Inflammatory macrophage (primary cell): ENCODE results near the gene CHMP6.

Experiments
- DNase-seq, 2 donors: peaks; one replicate each; pipeline ENCODE4 v3.0.0-alpha.2; 2020 to 2022

Gene CHMP6

DNA sequence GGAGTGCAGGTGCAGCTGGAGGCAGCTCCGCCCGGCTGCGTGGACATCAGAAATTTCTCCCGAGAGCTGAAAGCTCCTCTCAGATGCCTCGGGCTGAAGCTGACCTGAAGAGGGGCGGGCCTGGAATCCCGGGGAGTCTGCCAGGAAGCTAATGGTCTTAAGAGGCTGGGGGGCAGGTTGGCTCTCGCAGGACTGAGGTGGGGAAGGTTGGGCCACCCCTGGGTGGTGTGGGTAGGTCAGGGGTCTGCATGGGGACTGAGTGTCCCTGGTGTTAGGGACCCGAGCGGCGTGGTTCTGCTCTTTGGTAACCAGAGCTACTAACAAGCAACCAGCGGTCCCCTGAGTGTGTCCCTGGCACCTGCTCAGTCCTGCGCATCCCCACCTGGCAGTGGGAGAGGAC lies 3.5 kb downstream of the CHMP6 start:
- DNase-seq: no peak

DNA sequence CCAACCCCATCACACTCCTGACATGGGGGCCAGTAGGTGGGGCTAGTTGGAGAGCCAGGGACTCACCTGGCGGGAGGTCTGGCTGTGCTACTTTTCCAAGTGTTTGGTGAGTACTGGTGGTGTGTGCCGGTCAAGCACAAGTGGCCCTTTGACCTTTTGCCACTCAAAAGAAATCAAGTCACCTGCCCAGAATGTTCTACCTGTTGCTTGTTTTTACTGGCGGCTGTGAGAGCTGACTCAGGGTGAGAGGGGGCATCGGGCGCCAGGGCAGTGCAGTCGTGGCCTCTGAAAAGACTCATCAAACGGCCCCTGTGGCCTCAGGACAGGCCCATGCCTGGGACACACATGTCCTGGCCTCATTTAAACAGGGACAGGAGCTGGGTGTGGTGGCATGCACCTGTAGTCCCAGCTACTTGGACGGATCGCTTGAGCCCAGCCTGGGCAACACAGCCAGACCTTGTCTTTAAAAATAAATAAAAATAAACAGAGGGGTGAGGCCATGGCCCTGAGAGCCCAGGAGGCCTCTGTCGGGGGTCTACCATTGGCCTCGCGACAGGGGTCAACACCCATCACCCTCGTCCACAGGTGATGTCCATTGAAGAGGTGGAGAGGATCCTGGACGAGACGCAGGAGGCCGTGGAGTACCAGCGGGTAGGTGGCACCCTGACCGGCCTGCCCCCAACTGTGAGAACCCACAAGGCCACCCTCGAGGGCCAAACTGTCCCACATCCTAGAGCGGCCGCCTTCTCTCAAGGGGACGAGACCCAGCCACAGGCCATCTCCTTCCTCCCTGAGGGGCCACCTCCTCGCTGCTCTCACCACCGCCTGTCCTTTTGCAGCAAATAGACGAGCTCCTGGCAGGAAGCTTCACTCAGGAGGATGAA lies 5.0 kb downstream of the CHMP6 start:
- no peak for DNase-seq

DNA sequence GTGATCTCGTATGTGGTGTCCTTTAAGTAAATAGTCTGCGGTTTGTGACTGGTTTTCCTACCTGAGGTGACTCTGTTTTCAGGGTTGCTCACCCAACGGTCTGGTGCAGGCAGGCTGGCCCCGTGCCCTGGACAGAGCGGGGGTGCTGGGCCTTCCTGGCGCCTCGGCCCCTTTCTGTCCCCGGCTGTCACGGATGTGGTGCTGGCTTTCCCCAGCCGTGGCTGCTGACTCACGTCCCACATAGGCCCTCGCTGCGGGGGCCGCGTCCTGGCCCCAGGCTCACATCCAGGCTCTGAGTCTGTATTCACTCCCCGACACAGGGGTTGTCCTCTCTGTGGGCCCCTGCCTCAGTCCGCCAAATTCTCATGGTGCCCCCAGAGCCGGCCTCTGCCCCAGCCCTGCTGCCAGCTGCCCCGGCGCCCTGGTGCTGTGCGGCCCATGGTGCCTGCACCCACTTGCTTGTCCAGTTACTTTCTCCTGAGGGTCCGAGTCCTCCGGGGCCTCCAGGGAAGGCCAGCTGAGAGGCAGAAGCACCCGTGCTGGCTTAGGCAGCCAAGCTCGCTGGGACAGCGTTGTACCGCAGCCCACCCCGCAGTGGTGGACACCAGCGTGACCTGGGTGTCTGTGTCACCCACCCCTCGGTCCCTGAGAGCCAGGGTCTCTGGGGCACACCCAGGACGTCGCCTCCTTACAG lies 5.9 kb downstream of the CHMP6 start:
- no peak for DNase-seq

DNA sequence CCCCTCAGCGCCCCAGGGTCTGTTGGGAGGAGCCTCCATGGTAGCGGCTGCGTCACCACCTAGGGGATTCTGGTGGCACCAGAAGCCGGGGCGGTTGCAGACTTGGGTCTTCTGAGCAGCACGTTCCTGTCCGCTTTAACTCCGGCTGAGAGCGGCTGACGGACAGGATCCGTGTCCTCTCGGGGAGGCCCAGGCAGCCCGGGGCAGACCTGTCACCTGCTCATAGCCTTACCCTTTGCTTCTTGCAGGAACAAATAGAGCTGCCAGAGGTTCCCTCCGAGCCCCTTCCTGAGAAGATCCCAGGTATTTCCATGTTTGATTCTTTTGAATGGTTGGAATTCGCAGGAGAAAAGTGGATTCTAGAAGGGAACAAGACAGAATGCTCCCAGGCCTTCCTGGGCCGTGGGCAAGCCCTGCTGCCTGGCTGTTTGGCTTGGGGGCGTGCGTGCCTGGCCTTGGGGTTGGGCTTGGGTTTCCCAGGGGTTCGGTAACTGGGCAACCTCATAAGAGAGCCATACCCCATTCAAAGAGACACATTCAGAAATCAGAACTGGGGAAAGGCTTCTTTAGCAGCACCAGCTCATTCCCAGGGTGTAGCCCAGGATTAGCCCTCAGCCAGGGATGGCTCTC lies 6.6 kb downstream of the CHMP6 start:
- no peak for DNase-seq

DNA sequence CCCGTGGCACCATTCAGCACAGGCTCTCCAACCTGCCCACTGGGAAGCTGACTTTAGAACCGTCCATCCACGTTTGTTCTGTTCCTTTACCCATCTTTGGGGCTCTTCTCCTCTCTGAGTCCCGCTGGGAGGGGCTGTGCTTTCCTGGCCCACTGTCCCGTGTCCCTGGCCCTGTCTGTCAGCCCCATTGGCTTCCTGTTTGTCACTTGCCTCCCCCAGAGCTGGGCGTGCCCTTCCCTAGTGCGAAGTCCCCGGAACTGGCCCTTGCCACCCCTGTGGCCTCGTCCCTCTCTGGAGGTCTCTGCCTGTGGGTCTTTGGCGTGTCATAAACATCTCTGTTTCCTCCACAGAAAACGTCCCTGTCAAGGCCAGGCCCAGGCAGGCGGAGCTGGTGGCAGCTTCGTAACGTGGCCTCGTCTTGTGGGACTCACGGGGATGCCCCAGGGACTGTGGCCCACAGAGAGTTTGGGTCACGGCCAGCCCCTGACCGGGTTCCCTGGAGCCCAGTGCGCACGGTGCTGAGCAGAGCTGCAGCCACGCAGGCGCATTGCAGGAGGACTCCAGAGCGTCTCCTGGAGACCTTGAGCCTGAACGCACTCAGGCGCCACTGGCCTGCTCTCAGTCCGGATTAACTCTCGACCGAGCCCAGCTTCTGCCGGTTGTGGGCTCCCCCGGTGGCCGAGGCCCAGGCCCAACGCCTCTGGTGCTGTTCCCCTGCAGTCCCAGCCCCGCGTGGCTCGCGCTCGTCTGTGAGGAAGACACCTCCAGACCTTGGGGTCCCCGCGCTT lies 7.3 kb downstream of the CHMP6 start:
- no peak for DNase-seq

DNA sequence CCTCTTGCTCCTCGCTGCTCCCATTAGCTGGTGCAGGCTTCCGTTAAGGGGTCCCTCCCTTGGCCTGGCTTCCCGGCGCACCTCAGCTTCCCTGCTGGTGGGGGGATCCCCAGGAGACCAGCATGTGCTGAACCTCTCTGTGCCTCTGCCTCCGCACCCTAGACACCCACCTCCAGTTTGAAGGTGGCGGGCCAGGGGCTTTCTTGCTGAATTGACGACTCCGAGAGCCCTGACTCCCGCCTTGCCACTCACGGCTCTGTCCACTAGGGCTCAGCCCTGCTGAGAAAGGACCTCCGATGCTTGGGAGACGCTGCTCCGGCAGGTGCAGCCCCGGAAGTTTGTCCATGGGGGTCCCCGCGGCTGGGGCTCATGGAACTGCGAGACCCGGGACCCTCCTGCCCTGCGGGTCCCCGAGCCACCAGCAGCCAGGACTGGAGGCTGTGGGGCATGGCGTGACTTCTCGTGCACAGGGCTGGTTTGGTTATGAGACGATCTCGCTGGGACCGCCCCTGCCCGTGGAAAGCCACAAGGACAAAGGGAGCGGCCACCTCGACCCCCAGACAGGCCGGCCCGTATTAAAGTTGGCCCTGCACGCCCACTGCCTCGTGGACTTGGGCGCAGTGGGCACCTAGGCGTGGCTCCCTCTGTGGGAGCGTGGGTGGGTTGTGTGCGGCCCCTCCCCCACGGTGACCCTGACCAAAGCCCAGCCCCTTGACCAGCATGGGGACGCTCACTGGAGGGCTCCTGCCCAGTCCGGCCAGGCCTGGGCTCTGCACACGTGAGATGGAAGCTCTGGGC lies 8.1 kb downstream of the CHMP6 start:
- no peak for DNase-seq

DNA sequence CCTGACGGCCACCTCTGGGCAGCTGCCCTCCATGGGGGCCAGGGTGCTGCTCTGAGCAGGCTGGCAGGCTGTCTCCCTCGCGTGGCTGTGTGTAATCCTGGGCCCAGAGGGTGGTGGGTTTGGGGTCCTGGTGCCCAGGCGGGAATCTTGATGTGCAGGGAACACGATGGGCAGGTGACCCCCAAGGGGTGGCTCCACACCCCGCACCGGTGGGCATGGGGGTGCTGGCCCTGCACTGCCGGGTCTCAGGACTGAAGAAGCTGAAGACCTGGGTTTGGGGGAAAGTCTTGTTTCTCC lies 8.6 kb downstream of the CHMP6 start:
- DNase-seq: no peak

DNA sequence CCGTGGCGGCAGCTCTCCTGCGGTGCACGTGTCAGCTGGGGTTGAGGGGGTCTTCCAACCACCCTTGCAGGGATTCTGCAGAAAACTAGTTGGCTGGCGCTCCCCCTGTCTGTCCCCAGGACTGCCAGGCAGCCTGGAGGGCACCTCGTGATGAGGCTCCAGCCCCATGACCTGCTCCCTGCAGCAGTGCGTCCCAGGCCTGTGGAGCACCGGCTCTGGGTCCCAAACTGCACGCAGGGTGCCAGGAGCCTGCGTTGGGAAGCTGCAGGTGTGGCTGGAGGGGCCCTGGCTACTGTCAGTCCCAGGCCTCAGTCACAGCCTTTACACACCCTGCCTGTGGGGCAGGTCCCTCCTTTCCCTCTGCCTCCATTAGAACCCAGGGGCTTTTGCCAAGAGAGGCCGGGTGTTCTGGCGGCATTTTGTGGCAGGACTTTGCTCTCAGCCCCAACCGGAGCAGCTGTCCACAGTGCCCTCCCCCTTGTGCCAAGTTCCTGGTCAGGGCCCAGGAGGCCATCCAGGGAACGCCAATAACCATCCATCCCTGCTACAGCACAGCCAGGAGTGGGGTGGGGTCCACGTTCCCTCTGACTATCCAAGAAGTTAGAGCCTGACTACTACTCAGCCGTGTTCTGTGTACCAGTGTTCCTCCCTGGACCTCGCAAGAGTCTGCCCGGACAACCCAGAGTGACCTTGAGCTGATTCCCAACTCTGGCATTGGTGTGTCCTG lies 9.2 kb downstream of the CHMP6 start:
- no peak for DNase-seq

DNA sequence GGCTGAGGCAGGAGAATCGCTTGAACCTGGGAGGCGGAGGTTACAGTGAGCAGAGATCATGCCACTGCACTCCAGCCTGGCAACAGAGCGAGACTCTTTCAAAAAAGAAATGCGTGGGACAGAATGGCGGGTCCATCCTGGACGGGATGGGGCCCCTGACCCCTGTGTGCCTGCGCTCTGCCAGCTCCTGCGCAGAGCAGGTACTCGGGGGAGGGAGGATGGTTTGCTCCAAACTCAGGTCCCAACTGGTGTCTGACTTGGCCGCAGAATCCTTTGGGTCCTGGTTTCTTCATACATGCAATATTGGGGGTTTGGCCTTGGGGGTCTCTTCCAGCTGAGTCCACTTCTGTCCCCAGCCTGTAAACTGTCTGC lies 10.4 kb downstream of the CHMP6 start:
- no peak for DNase-seq

DNA sequence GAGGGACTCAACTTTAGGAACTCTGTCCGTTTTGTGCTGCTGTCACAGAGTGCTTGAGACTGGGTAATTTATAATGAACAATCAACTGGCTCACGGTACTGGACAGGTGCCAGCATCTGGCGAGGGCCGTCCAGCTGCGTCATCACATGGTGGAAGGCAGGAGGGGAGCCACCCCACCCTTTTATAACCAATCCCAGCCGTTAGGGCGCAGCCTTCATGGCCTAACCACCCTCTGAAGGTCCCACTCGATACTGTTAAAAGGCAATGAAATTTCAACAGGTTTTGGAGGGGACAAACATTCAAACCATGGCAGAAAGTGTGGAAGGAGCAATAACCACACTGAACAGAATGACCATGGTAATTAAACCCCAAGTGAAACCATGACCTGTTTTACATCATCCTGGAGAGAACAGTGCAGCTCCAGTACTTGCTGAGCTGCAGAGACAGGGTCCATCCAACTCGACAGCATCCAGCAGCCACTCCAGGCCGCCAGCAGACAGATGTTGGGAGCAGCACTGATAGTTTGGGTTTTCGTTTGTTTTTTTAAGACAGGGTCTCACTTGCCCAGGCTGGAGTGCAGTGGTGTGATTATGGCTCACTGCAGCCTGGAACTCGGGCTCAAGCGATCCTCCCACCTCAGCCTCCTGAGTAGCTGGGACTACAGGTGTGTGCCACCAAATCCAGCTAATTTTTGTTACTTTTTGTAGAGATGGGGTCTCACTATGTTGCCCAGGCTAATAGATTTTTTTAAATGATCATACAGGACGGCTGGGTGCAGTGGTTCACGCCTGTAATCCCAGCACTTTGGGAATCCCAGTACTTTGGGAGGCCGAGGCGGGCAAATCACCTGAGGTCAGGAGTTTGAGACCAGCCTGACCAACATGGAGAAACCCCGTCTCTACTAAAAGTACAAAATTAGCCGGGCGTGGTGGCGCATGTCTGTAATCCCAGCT lies 11.0 kb downstream of the CHMP6 start:
- no peak for DNase-seq

DNA sequence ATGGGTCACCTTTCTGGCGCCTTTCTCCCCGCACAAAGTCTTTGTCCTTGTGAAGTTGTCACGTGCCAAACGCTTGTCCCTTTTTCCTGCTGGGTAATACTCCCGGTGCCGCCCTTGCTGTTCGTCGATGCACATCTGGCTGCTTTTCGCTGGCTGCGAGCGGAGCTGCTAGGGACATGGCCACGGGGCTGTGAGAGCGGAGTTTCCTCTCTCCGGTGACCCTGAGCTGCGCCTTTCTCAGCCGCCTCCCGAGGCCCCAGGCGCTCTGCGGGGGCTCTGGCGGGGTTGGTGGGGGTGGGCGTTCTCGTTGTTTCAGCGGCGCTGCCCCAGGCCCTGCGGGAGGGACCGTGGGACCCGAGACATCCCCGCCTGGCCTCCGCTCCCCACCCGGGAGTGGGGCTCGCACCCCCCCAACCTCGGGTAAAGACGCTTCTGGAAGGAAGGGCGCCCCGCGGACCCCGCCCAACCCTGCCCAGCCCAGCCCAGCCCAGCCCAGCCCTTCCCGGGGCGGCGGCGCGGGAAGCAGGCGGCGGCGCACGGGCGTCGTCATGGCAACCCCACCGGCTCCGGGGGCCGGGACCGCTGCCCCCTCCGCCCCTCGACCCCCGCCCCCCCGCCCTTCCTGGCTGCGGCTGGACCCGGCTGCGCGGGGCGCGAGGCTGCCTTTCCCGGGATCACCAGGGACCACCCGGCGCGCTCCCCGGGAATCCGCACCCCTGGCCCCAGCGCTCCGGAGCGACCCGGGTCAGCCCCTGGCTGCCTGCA lies 12.3 kb downstream of the CHMP6 start:
- no peak for DNase-seq

DNA sequence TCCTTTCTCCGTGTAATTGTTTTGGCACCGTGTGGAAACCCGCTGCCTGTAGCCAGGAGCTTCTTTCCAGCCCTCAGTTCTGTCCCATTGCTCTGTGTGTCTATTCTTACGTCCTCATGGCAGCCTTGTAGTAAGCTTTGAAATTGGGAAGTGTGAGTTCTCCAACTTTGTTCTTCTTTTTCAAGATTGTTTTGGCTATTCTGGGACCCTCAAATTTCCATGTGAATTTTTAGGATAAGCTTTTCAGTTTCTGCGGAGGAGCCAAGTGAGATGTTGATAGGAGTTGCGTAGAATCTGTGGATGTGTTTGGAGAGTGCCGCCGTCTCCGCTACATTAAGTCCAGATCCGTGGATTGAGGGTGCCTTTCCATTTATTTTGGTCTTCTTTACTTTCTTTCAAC lies 15.2 kb downstream of the CHMP6 start:
- peak; percentile 15 to 37 for DNase-seq

DNA sequence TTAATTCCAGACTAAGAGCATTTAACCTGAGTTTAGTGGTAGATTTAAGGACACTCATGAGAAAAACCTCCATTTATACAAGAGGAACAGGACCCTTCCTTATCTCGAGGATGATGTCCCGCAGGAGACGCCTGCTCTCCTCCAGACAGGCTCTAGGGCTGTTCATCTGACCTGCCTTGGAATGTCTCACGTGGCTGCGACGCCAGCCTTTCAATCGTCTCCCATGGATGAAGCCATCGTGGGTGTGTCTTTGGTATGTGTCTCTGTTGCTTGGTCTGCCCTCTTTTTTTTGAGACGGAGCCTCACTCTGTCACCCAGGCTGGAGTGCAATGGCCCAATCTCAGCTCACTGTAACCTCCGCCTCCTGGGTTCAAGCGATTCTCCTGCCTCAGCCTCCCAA lies 16.5 kb downstream of the CHMP6 start:
- no peak for DNase-seq

DNA sequence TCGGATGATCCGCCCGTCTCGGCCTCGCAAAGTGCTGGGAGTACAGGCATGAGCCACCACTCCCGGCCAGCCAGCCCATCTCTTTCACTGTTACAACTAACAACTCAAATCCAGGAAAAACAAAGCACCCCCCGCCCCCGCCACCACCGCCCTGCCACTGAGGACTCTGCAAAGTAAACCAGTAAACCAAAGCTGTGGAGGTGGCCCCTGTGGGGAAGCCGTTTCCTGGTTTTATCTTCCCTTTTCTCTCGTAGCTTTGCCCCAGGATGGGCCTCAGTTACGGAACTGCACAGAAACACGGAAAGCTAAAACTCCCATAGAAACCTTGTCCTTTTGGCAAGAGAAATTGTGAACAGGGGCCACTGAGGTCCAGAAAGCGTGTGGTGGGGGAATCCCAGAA lies 17.5 kb downstream of the CHMP6 start:
- peak; percentile 54 to 77 for DNase-seq

DNA sequence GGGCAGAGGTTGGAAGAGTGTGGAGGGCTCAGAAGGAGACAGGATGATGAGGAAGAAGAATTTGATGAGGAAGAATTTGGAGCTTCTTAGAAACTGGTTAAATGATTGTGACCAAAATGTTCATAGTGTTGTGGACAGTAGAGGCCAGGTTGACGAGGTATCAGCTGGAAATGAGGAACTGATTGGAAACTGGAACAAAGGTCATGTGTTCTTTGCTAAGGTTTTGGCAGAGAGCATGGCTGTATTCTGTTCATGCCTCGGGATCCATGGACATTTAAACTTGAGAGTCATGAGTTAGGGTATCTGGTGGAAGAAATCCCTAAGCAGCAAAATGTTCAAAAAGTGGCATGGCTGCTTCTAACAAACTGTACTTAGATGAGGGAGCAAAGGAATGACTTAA lies 19.3 kb downstream of the CHMP6 start:
- no peak for DNase-seq

DNA sequence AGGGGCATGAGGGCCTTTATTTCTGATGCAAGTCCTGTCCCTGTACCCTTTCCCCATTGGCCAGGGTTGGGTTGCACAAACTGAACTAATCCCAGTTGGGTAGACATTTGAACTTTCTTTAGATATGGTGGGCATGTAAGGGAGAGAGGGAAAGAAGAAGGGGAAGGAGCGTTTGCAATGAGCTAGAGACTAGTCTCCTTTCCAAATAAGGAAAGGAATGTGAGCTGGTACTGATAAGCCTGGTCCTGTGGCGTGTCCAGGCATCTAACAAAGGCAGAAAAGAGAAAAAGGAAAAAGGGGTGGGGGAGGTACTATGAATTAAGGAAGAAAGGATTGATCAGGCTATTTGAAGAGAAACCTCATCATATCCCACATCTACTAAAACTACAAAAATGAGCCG lies 20.3 kb downstream of the CHMP6 start:
- no peak for DNase-seq

DNA sequence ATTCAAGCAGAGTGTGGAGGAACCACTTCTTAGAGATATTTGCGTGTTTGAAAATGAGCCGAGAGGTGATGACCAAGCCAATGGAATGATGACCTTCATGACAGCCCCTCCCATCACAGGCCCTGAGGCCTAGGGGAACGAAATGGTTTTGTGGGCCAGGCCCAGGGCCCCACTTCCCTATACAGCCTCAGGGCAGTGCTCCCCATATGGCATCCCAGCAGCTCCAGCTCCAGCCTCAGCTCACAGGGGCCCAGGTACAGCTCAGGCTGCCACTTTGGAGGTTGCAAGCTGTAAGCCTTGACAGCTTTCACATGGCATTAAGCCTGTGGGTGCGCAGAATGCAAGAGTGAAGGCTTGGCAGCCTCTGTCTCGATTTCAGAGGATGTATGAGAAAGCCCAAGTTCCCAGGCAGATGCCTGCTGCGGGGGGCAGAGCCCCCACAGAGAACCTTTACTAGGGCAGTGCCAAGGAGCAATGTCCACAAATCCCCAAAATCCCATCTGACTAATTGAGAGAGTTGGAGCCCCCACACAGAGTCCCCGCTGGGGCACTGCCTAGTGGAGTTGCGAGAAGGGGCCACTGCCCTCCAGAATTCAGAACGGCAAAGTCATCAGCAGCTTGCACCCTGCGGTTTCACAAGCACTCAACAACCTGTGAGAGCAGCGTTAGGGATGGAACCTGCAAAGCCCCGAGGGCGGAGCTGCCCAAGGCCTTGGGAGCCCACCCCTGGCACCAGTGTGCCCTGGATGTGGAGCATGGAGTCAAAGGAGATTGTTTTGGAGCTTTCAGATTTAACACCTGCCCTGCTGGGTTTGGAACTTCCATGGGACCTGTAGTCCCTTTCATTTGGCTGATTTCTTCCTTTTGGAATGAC lies 21.2 kb downstream of the CHMP6 start:
- DNase-seq: no peak

DNA sequence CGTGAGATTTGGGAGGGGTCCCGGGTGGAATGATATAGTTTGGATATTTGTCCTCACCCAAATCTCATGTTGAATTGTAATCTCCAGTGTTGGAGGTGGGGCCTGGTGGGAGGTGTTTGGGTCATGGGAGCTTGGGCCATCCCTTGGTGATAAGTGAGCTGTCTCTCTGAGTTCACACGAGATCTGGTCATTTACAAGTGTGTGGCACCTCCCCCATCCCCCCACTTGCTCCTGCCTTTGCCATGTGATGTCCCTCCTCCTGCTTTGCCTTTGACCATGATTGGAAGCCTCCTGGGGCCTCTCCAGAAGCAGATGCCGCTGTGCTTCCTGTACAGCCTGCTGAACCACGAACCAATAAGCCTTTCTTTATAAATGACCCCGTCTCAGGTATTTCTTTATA lies 22.0 kb downstream of the CHMP6 start:
- no peak for DNase-seq

DNA sequence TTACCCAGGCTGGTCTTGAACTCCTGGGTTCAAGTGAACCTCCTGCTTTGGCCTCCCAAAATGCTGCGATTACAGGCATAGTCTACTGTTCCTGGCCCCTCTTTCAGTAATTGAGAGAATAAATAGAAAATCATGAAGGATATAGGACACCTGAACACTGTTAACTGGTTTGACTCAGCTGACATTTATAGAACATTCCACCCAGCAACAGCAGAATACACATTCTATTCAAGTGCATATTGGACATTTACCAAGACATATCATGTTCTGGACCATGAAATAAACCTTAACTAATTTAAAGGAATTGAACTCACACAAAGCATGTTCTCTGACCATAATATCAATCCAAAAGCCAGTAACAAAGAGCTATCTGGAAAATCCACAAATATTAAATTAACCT lies 23.5 kb downstream of the CHMP6 start:
- DNase-seq: no peak
